Chondrocyte (in vitro differentiated cells): ENCODE data around the gene SEMA3A. TPM values are rescaled to one million over a fixed set of nuclear protein-coding genes. Genes with fewer than 3 reads are reported as not detected.
A peak's percentile ranks its signal among the peaks of the same experiment; 100 is the strongest.
"Not testable (repeated sequence)": the region's sequence is repeated elsewhere in the genome, so short reads cannot be mapped to it uniquely, and the experiment has no call there.

Experiments
- DNase-seq: peaks from one replicate; pipeline ENCODE4 v3.0.0; 2021; ENCODE audit warnings: mixed read lengths, low spot score
- H3K27ac Mint-ChIP-seq: one replicate; pipeline ENCODE4 v1.8.0; 2021; ENCODE audit warnings: mild to moderate bottlenecking, moderate library complexity, mixed read lengths; ENCODE audit not compliant: unreplicated experiment
- H3K27me3 Mint-ChIP-seq: 2 replicates; pipeline ENCODE4 v1.8.0; 2021; ENCODE audit warnings: low read depth, mixed read lengths
- H3K36me3 Mint-ChIP-seq: 2 replicates; pipeline ENCODE4 v1.8.0; 2021; ENCODE audit warnings: low read depth, mixed read lengths
- H3K4me1 Mint-ChIP-seq: 2 replicates; pipeline ENCODE4 v1.8.0; 2021; ENCODE audit warnings: low read depth, mild to moderate bottlenecking, mixed read lengths
- H3K4me3 Mint-ChIP-seq: one replicate; pipeline ENCODE4 v1.8.0; 2021; ENCODE audit warnings: mild to moderate bottlenecking, moderate library complexity, mixed read lengths; ENCODE audit not compliant: unreplicated experiment
- H3K9me3 Mint-ChIP-seq: 2 replicates; pipeline ENCODE4 v1.8.0; 2021; ENCODE audit warnings: low read depth, mixed read lengths
- long read RNA-seq: library from polyadenylated mRNA; stranded (forward); transcript quantifications from one replicate; pipeline ENCODE4 v2.0.0, GENCODE V29; 2021
- total RNA-seq: library from RNA; stranded (reverse); gene quantifications from 3 replicates; pipeline ENCODE4 v1.2.1, GENCODE V29; 2021
- TF ChIP-seq, protein P1 (sequence below): fragments of 200-600 bp; sonication (generic); IDR thresholded peaks from 2 replicates; pipeline ENCODE4 v1.5.0; 2021; ENCODE audit warnings: antibody characterized with exemption, mild to moderate bottlenecking, moderate library complexity

Gene SEMA3A
- 0.36 to 0.87 TPM (median 0.65 TPM) in 3 replicates for total RNA-seq
- long read RNA-seq: 0 reads

DNA sequence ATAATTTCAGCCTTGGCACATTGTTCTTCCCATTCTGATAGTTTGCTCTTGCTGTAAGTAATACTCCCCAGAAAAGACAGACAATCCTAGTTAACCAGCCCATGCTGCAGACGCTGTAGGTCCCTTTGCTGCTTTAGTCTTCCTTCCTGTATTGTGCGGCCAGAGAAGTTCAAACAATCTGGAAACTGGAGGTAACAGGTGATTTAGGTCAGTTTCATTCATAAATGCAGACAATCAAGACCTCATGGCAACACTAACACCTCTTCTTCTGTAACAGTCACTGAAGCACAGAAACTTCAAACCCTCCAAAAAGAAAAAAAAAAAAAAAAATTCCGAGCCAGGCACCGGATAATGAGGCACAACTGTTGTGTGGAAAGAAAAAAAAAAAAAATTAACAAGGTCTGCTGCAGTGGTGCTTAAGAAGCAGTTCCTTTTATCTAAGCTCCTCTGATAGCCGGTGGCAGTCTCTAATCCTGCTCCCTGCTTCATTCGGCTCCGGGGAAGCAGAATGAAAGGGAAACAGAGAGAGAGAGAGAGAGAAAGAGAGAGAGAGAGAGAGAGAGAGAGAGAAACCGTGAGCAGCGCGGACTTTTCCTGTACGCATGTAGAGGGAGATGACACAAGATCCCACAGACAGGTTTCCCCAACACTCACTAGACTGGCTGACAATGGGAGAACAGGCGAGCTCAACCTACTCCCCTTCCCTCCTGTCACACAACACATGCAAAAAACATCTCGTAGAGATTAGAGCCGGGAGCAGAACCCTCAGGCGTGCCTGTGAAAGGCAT is at the start of gene SEMA3A:
Gene SEMA3A (minus strand): TSS at position 306 of the 788 bp plus-strand sequence. CDS start 203 bp downstream, at position 103.
- no peaks in the 10 kb centered on the region for H3K9me3 Mint-ChIP-seq
- H3K4me3 Mint-ChIP-seq: peak within 1 kb of the TSS; percentile 92
- H3K27me3 Mint-ChIP-seq: peaks cover 2% of the 10 kb centered on the region
- H3K27ac Mint-ChIP-seq: peak within 1 kb of the TSS; percentile 85
- TF ChIP-seq, protein P1, sequence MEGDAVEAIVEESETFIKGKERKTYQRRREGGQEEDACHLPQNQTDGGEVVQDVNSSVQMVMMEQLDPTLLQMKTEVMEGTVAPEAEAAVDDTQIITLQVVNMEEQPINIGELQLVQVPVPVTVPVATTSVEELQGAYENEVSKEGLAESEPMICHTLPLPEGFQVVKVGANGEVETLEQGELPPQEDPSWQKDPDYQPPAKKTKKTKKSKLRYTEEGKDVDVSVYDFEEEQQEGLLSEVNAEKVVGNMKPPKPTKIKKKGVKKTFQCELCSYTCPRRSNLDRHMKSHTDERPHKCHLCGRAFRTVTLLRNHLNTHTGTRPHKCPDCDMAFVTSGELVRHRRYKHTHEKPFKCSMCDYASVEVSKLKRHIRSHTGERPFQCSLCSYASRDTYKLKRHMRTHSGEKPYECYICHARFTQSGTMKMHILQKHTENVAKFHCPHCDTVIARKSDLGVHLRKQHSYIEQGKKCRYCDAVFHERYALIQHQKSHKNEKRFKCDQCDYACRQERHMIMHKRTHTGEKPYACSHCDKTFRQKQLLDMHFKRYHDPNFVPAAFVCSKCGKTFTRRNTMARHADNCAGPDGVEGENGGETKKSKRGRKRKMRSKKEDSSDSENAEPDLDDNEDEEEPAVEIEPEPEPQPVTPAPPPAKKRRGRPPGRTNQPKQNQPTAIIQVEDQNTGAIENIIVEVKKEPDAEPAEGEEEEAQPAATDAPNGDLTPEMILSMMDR: peak; percentile 26
- DNase-seq: no peak
- H3K4me1 Mint-ChIP-seq: peaks cover 23% of the 10 kb centered on the region
- no peaks in the 10 kb centered on the region for H3K36me3 Mint-ChIP-seq

DNA sequence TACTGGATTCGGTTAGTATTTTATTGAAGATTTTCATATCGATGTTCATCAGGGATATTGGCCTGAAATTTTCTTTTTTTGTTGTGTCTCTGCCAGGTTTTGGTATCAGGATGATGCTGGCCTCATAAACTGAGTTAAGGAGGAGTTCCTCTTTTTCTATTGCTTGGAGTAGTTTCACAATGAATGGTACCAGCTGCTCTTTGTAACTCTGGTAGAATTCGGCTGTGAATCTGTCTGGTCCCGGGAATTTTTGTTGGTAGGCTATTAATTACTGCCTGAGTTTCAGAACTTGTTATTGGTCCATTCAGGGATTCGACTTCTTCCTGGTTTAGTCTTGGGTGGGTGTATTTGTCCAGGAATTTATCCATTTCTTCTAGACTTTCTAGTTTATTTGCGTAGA is 48.4 kb upstream of the SEMA3A start:
- not testable (repeated sequence) for H3K36me3 Mint-ChIP-seq, H3K4me3 Mint-ChIP-seq, H3K27me3 Mint-ChIP-seq, H3K27ac Mint-ChIP-seq, H3K4me1 Mint-ChIP-seq, DNase-seq
- peaks cover 38% of the 10 kb centered on the region for H3K9me3 Mint-ChIP-seq

DNA sequence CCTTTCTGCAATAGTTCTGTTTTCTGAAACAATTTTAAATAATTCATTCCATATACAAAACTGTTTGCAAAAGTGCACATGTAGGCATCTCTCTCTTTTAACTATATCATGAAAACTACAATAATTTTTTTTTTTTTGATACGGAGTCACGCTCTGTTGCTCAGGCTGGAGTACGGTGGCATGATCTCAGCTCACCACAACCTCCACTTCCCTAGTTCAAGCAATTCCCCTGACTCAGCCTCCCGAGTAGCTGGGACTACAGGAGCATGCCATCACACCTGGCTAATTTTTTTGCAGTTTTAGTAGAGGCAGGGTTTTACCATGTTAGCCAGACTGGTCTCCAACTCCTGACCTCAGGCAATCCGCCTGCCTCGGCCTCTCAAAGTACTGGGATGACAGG is 44.0 kb upstream of the SEMA3A start:
- H3K9me3 Mint-ChIP-seq: peaks cover 23% of the 10 kb centered on the region
- TF ChIP-seq, protein P1: no peak

DNA sequence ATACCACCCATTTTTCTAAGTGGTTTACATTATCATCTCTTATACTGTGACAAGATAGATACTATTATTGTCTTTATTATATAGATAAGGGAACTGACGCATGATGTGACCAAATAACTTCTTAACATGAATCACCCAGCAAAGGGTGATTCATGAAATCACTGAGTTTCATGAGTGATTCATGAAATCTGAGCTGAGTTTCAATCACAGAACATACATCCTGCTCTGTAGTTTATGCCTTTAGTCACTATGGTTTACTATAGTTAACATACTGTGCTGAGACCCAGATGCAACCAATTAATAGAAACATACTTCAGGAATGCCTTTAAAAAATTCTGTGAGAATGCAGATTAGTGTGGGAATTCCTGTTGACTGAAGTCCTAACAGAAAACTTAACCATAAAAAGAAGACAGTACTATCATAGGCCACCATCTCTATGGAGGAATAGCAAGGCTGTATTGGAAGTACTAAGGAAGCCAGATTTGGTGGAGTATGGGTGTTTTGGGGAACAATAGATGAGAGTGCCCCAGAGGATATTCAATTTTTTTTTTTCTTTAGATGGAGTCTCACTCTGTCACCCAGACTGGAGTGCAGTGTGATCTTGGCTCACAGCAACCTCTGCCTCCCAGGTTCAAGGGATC is 43.1 kb upstream of the SEMA3A start:
- H3K4me1 Mint-ChIP-seq: peaks cover 9% of the 10 kb centered on the region
- DNase-seq: no peak
- H3K9me3 Mint-ChIP-seq: peaks cover 13% of the 10 kb centered on the region
- TF ChIP-seq, protein P1: no peak
- no peak overlapping the region for H3K4me3 Mint-ChIP-seq
- no peaks in the 10 kb centered on the region for H3K27me3 Mint-ChIP-seq
- H3K27ac Mint-ChIP-seq: no peak overlapping the region
- H3K36me3 Mint-ChIP-seq: no peaks in the 10 kb centered on the region

More for the DNA sequence above, 44.0 kb upstream of the SEMA3A start:
- no peak for DNase-seq
- H3K36me3 Mint-ChIP-seq: peaks cover 4% of the 10 kb centered on the region
- H3K4me3 Mint-ChIP-seq: no peak overlapping the region
- no peak overlapping the region for H3K27ac Mint-ChIP-seq
- peaks cover 4% of the 10 kb centered on the region for H3K4me1 Mint-ChIP-seq
- no peaks in the 10 kb centered on the region for H3K27me3 Mint-ChIP-seq

DNA sequence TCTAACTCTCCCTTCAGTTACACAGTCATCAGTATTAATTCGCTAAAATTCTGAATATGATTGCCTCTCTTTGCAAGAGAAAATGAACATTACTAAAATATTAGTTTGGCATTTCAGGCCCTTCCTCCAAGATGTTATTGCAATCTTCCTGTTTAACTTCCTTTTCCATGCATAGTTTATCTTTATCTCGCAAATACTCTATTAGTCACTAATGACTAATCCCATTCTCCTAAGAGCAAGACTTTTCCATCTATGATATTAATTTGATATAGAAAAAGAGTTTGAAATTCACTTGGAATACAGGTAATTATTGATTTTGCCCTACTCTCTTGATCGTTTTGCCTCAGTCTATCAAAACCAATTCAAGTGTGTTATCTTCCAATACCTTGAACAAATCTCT is 41.8 kb upstream of the SEMA3A start:
- TF ChIP-seq, protein P1: no peak
- Mint-ChIP-seq H3K4me1 (peaks cover 20% of the 10 kb centered on the region), H3K4me3 (no peak overlapping the region), H3K36me3 (no peaks in the 10 kb centered on the region), H3K27ac (no peak overlapping the region), H3K27me3 (no peaks in the 10 kb centered on the region), H3K9me3 (peaks cover 7% of the 10 kb centered on the region)
- no peak for DNase-seq
